Peyer's patch (tissue), 4 donors: ENCODE data around the gene GALNS. TPM values are rescaled to one million over a fixed set of nuclear protein-coding genes. Genes with fewer than 3 reads are reported as not detected.
A peak's percentile ranks its signal among the peaks of the same experiment; 100 is the strongest.

ENCODE experiments used
- DNase-seq, 3 donors: peaks; one replicate each; pipeline ENCODE4 v3.0.0-alpha.2; 2017 to 2019
- H3K27ac ChIP-seq, 4 donors: fragments of 200-600 bp; sonication (generic); one replicate each; pipeline ENCODE4 v1.5.1; 2016 to 2019
- H3K27me3 ChIP-seq, 2 donors: fragments of 200-600 bp; sonication (generic); one replicate each; pipeline ENCODE4 v1.5.1; 2019
- H3K36me3 ChIP-seq, 3 donors: fragments of 200-600 bp; sonication (generic); one replicate each; pipeline ENCODE4 v1.5.1; 2016 to 2019
- H3K4me1 ChIP-seq, 4 donors: fragments of 200-600 bp; sonication (generic); one replicate each; pipeline ENCODE4 v1.5.1; 2016 to 2019
- H3K4me3 ChIP-seq, 4 donors: fragments of 200-600 bp; sonication (generic); 1 replicate in 3 of 4; 2 replicates in 1 of 4; pipeline ENCODE4 v1.5.1; 2016 to 2019; ENCODE audit warnings: mild to moderate bottlenecking in 1 of 4
- H3K9me3 ChIP-seq, 4 donors: fragments of 200-600 bp; sonication (generic); one replicate each; pipeline ENCODE4 v1.5.1; 2016 to 2019; ENCODE audit warnings: mild to moderate bottlenecking in 1 of 4
- POLR2A ChIP-seq, 2 donors: fragments of 450-650 bp; IDR thresholded peaks; one replicate each; pipeline ENCODE4 v1.5.1; 2017; ENCODE audit warnings: antibody characterized with exemption in 2 of 2, mild to moderate bottlenecking in 2 of 2, moderate library complexity in 2 of 2
- total RNA-seq, 4 donors: library from RNA; depleted of rRNA; stranded (reverse); fragments of >200 nt; gene quantifications; one replicate each; pipeline ENCODE4 v1.1.0, GENCODE V29; 2016
- TF ChIP-seq, protein P1 (sequence below), 6 experiments: fragments of 450-650 bp in 4 of 6; fragments of 200-600 bp in 2 of 6; sonication (generic) in 1 of 6; IDR thresholded peaks; one replicate each; pipeline ENCODE4 v1.5.1; 2017 to 2019; ENCODE audit warnings: antibody characterized with exemption in 6 of 6, mild to moderate bottlenecking in 3 of 6, moderate library complexity in 1 of 6

Gene GALNS
- total RNA-seq, 4 donors from 2014 or later, result 46.4 to 180 (median 133) TPM

DNA sequence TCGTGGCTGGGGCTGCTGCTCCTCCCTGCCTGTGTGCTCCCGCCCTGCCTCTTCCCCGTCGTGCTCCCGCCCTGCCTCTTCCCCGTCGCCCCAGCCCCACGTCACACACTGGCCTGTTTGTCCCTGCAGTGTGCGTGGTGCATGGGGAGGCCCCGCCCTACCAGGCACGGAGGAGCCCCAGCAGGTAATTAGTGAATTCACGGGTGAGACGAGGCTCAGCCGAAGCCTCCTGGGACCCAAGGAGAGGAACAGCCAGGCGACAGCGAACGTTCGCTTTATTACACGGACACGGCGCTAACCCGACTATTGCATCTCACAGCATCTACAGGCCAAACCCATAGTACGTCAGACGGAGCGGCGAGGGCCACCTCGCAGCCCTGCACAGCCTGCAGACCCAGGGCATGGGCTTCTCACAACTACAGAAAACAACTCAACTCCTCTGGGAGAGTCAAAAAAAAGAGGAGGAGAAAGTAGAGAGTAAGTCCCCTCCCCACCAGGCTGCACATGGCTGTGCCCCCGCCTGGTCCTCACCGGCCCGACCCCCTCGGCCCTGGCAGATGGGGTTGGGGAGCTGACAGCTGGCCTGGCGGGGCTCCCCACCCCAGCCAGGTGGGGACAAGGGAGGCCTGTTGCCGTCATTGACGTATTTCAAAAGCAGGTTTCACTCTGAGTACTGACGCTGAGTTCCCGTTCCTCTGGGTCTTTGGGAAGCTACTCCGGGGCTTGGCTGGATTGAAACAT, 14.0 kb upstream of the GALNS start:
- Histone ChIP-seq H3K27me3 (no peaks in the 10 kb centered on the region), H3K4me3 (peak overlapping the region in 1 of 4 donors; percentile 12), H3K9me3 (no peaks in the 10 kb centered on the region), H3K36me3 (no peaks in the 10 kb centered on the region), H3K27ac (no peak overlapping the region), H3K4me1 (peaks cover 0 to 5% (median 2%) of the 10 kb centered on the region in 4 donors)
- peak in 2 of 3 donors; percentile 24 to 60 for DNase-seq
- TF ChIP-seq, protein P1, sequence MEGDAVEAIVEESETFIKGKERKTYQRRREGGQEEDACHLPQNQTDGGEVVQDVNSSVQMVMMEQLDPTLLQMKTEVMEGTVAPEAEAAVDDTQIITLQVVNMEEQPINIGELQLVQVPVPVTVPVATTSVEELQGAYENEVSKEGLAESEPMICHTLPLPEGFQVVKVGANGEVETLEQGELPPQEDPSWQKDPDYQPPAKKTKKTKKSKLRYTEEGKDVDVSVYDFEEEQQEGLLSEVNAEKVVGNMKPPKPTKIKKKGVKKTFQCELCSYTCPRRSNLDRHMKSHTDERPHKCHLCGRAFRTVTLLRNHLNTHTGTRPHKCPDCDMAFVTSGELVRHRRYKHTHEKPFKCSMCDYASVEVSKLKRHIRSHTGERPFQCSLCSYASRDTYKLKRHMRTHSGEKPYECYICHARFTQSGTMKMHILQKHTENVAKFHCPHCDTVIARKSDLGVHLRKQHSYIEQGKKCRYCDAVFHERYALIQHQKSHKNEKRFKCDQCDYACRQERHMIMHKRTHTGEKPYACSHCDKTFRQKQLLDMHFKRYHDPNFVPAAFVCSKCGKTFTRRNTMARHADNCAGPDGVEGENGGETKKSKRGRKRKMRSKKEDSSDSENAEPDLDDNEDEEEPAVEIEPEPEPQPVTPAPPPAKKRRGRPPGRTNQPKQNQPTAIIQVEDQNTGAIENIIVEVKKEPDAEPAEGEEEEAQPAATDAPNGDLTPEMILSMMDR (IDR thresholded peaks at IDR 0.05), result no peak
- TF ChIP-seq POLR2A (IDR thresholded peaks at IDR 0.05), result no peak

DNA sequence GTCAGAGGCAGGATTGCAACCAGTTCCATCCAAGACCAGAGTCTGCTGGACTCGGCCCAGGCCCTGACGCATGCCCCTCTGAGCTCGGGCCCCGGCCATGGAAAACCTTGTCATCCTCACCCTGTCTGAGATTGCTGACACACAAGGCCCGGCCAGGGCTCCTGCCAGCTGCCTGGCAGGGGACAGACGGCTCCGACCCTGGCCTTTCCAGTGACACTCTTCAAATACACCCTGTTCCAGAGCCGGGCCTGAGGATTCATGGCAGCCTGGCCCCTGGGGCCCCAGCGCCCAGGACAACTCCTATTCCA, 12.9 kb upstream of the GALNS start:
- DNase-seq, result no peak
- Histone ChIP-seq H3K27me3 (no peaks in the 10 kb centered on the region), H3K4me3 (no peak overlapping the region), H3K27ac (no peak overlapping the region), H3K9me3 (no peaks in the 10 kb centered on the region), H3K4me1 (peaks cover 0 to 5% (median 2%) of the 10 kb centered on the region in 4 donors), H3K36me3 (no peaks in the 10 kb centered on the region)
- TF ChIP-seq, protein P1 (IDR thresholded peaks at IDR 0.05), result no peak
- TF ChIP-seq POLR2A (IDR thresholded peaks at IDR 0.05), result no peak

DNA sequence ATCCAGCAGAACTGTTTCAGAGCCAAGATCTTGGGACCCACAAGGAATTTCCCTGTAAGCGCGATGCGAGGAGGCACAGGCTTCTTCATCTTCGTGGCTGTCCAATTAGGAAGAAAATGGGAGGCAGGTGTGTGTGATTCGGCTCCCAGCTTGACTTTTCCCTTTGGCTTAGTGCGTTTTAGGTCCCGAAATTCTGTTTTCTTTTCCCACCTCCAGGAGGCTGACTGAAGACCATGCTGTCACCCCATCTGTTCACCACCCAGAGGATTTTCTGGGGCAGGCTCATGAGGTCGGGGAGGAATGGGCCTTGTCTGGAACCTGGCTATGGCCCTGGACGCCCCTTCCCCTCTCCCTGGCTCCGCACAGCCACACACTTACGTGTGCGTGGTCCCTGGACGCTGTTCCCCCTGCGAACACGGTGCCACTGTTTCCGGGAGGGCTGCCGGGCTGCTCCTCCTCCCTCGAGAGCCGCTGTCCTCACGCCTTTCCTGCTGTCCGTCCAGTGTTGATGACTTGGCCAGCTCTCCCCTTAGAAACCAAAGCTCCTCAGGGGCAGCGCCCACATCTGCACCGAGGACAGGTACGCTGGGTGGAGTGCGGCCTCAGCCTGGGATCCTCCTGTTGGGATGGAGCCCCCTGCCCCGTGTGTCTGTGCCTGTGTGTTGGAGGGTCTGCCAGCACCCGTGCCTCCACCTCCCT, 12.4 kb upstream of the GALNS start:
- Histone ChIP-seq H3K4me1 (peaks cover 0 to 5% (median 2%) of the 10 kb centered on the region in 4 donors), H3K36me3 (no peaks in the 10 kb centered on the region), H3K27me3 (no peaks in the 10 kb centered on the region), H3K4me3 (no peak overlapping the region), H3K9me3 (no peaks in the 10 kb centered on the region), H3K27ac (no peak overlapping the region)
- no peak for TF ChIP-seq POLR2A (IDR thresholded peaks at IDR 0.05)
- TF ChIP-seq, protein P1 (IDR thresholded peaks at IDR 0.05), result no peak
- DNase-seq, result no peak

DNA sequence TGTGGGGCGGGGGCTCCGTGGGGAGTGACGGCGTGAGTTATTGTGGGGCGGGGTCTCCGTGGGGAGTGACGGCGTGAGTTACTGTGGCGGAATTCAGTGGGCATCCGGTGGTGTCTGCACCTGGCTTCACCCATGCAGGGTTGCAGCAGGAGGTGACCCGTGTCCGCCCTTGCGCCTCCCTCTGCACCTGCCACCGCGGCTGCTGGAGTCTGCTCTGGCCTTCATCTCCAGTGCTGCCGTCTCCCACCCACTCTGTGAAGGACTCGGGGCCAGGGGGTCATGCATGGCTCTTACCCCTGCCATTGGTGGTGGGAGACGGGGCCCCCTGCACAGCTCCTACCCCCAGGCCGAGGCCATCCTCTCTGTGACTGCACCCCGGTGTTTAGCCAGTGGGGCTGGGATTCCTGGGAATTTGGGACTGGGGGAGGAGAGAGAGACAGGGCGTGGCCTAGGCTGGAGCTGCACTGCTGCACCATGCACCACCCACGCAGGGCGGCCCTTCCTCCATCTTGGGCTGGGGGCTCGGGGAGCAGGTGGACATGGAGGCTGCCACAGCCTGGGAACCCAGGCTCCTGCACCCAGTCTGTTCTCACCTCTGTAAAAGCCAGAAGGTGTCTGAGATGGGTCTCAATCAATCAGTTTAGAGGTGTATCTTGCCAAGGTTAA, 11.0 kb upstream of the GALNS start:
- H3K36me3 ChIP-seq, result no peaks in the 10 kb centered on the region
- peak in 1 of 3 donors; percentile 32 for DNase-seq
- TF ChIP-seq, protein P1 (IDR thresholded peaks at IDR 0.05), result no peak
- TF ChIP-seq POLR2A (IDR thresholded peaks at IDR 0.05), result no peak
- no peak overlapping the region for H3K4me3 ChIP-seq
- H3K27me3 ChIP-seq, result no peaks in the 10 kb centered on the region
- H3K4me1 ChIP-seq, result peaks cover 0 to 5% (median 2%) of the 10 kb centered on the region in 4 donors
- H3K27ac ChIP-seq, result no peak overlapping the region
- no peaks in the 10 kb centered on the region for H3K9me3 ChIP-seq

DNA sequence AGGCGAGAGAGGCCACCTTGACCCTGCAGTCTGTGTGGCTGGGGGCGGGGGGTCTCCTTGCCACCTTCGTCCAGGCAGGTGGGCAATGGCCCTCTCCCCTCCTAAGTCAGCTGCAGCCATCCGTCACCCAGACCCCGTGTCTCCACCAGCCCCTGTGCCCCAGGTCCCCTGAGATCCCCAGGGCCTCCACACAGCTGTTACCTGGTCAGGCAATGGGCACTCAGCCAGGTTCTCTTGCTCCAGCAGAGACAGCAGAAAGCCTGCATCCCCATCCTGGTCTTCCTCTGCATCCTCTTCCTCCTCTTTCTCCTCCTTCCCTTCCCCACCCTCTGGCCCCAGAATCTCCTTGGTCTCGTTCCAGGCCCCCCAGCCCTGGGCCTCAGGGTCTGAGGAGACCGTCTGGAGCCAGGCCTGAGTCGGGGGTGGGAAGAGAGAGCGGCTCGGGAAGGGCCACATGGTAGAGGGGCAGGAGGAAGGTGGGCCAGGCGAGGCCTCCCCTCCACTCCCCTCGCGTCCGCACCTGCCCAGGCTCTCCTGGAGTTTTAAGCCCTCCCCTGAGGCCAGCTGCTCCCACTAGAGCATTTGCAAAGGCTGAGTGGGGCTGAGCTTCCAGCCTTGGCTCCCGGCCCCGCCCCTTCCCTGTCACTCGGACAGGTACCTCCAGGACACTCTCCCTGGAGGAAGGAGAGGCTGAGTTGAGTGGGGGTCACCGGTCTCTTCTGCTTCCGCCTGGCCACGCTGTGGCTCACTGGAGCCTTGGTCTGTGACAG, 9.6 kb upstream of the GALNS start, which contains the start of gene PABPN1L:
Gene PABPN1L (minus strand): TSS at position 510 of the 770 bp plus-strand sequence. CDS start 54 bp downstream, at position 456.
- H3K4me1 ChIP-seq, result peaks cover 0 to 5% (median 2%) of the 10 kb centered on the region in 4 donors
- H3K36me3 ChIP-seq, result peaks cover 0 to 14% (median 0%) of the 10 kb centered on the region in 3 donors
- H3K27me3 ChIP-seq, result no peaks in the 10 kb centered on the region
- no peaks in the 10 kb centered on the region for H3K9me3 ChIP-seq
- no peak for DNase-seq
- TF ChIP-seq, protein P1 (IDR thresholded peaks at IDR 0.05), result no peak
- TF ChIP-seq POLR2A (IDR thresholded peaks at IDR 0.05), result no peak
- no peak within 1 kb of the TSS for H3K27ac ChIP-seq
- H3K4me3 ChIP-seq, result no peak within 1 kb of the TSS
